Endothelial cell of umbilical vein (primary cell): ENCODE data around the gene WDR72.

ENCODE experiments used
- EZH2 ChIP-seq: IDR thresholded peaks from 2 replicates; pipeline ENCODE4 v1.6.1; 2012; ENCODE audit warnings: borderline replicate concordance, low read depth, mild to moderate bottlenecking, moderate library complexity, low read length, inconsistent platforms; ENCODE audit not compliant: severe bottlenecking
- POLR2AphosphoS5 ChIP-seq: IDR thresholded peaks from 2 replicates; pipeline ENCODE4 v1.6.1; 2012; ENCODE audit warnings: low read depth, mild to moderate bottlenecking, control low read depth, low read length, moderate library complexity; ENCODE audit not compliant: insufficient read depth

- TF ChIP-seq POLR2AphosphoS5, result no peak
- TF ChIP-seq EZH2, result no peak
These were observed 30.4 kb upstream of the WDR72 start for GRCh38 chr15:53789654-53790375.
